ENCODE results near the gene PRSS50. TPM values are rescaled to one million over a fixed set of nuclear protein-coding genes. Genes with fewer than 3 reads are reported as not detected.

PRSS50 gene
- total RNA-seq, 1 donor from 2014 or later: 0.78 TPM

DNA sequence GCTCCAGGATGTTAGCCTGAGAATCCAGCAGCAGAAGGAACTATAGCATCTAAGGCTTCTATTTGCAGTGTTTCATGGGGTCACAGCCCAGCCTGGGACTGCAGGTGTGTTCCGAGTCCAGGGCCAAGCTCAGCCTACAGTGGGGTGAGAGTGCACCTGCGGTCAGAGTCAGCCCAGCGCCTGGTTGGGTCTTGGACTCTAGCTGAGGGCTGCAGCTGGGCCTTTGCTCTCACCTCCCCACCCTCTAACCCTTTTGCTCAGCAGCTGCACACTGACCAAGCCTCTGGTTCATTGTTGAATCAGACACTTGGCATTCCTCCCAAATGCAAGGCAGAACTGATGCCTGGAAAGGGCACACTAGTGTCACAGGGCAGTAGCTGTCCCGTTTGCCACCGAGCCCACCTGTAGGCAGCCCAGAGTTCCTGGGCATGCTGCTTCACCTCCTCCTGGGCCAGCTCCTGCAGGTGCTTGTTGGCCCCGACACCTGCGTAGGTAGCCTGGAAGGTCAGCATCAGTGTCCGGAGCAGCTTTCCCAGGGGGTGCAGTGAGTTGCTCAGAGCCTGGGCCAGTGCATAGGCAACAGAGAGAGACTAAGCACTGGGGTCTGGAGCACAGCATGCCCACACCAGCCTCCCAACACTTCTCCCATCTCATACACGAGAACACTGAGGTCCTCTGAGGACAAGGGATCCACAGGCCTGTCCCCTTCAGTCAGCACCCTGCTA, 41.7 kb downstream of the PRSS50 start:
- peak; percentile 69 for DNase-seq (ENCODE audit: low spot score)

DNA sequence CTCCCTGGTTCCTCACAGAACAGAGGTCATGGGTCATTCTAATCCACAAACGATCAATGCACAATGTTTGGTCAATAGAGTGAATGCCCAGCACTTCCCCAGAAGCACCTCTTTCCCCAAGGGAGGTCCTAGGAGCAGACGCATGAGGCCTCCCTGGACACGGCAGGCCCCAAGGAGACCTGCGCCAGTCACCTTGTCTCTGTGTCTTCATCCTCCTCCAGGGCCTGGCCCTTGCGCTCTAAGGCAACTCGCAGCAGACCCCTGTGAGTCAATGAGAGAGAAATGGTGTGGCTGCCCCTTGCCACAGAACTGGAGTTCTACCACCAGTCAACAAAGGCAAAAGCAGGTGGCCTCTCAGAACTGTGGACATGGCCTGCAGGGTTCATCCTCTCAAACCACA, 42.2 kb downstream of the PRSS50 start:
- peak; percentile 66 for DNase-seq (ENCODE audit: low spot score)
- intact Hi-C loops (cut with DNase I): no loop called here

More for the DNA sequence above, 41.7 kb downstream of the PRSS50 start:
- intact Hi-C loops (cut with DNase I): no loop called here

DNA sequence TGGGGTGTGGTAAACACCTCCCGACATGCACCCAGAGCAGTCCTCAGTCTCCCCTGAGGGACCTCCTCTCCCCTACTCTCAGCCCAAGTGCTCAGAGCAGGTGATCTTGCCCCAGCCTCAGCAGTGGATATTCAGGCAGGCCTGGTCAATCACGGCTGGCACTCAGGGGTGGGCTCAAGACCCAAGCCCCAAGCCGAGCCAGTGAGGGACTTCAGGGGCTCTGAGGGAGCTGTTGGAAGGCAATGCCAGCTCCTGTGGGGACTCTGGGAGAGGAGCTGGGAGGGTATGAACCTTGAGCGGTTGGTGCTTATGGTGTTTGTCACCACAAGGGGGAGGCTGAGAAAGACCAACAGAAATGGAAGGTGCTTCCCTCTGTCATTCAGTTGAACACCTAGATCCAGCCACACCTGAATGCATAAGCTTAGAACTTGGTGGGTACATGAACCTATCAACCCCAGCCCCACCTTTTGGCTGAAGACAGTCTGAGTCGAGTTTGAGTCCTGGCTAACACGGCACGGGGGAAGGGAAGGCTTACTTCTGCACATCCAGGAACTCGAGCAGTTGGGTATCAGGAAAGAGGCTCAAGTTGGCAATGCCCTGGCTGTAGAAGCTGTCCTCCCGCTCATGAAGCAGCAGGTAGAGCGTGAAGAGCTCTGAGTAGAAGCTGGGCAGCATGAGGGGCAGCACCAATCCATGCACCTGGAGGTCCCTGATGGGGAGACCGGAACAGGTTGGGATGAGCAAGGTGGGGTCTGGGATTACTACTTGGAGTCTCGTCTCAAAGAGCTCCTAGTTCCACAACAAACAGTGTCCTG, 43.4 kb downstream of the PRSS50 start:
- peak; percentile 20 for DNase-seq (ENCODE audit: low spot score)
- intact Hi-C loops (cut with DNase I): no loop called here

GRCh38 chr3:46673151-46674030, 44.3 kb downstream of the PRSS50 start:
- peak; percentile 63 for DNase-seq (ENCODE audit: low spot score)
- intact Hi-C loops (cut with DNase I): no loop called here

GRCh38 chr3:46672349-46672695, 45.3 kb downstream of the PRSS50 start:
- DNase-seq (ENCODE audit: low spot score): peak; percentile 60
- intact Hi-C loops (cut with DNase I): no loop called here

- intact Hi-C loops (cut with DNase I): no loop called here
These were observed 45.9 kb downstream of the PRSS50 start for GRCh38 chr3:46671541-46672348.

GRCh38 chr3:46670891-46671427, 46.7 kb downstream of the PRSS50 start:
- intact Hi-C loops (cut with DNase I): no loop called here
- DNase-seq (ENCODE audit: low spot score): peak; percentile 66

More at GRCh38 chr3:46671541-46672348, 45.9 kb downstream of the PRSS50 start:
- DNase-seq (ENCODE audit: low spot score): peak; percentile 69

DNA sequence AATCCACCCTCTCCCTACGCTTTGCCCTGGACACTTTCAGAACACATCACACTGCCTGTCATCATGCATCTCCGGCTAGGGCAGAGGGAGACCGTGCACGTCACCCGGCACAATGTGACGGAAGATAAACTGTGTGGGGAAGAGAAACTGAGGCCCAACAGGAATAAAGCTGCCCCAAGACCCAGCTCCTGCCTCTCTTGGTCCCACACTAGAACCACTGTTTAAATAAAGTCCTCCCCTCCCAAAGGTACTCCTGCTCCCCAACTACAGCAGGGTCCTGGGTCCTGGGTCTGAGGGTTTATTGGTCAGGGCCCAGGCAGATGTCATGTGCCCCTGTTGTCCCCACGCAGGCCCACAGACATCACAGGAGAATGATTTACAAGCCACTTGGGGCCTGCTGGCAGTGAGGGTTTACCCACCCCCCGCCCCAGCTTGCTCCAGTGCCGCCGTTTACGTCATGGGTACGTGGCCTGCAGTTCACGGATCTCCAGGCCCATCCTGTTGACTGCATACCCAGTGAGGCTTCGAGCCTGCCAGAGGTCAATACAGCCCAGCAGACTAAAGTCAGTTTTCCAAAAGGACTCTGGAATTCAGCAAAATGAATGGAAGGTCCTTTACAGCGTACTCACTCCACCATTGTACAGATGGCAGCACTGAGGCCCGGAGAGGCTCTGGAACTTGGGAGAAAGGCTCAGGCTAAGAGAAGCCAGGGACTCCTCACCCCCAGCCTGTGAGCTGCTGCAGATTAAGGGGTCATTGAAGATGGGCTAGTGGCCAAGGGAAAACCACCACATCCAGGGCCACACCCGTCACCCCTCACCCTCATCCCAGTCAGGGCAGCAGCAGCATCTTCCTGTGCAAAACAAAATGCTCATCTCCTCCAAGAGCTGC, 47.4 kb downstream of the PRSS50 start:
- intact Hi-C loops (cut with DNase I): no loop called here
- peak; percentile 61 for DNase-seq (ENCODE audit: low spot score)

DNA sequence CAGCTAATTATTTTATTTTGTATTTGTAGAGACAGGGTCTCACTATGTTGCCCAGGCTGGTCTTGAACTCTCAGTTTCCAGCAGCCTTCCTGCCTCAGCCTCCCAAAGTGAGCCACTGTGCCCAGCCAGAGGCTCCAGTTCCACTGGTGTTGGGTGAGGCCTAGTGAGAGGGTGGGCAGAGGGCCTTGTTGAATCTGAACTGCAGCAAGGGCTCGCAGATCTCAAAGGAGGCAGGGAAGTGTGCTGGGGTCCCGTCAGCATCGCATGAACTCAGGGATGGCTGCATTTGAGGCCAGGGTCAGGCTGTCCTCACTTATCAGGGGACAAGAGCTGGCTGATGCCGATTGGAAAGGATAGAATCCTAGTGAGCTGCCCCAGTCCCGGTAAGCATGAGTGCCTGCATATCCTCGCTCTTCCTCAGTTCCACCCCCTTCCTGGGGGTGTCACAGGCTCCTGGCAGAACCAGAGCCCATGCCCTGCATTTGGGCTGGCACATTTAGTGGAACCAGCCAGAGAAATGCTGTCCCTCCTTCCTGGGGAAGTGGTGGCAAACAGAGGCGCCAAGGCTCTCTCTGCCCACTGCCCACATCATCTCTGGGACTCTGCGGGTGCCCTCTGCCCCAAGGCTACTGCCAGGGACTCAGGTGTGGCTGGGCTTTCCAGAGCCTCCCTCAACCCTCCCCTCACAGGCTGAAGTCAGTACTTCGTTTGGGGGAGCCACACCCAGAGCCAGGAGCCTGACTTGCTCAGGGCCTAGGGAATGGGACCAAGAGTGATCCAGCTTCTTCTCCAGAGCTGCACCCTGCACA, 48.3 kb downstream of the PRSS50 start:
- intact Hi-C loops (cut with DNase I): no loop called here
- DNase-seq (ENCODE audit: low spot score): peak; percentile 67

DNA sequence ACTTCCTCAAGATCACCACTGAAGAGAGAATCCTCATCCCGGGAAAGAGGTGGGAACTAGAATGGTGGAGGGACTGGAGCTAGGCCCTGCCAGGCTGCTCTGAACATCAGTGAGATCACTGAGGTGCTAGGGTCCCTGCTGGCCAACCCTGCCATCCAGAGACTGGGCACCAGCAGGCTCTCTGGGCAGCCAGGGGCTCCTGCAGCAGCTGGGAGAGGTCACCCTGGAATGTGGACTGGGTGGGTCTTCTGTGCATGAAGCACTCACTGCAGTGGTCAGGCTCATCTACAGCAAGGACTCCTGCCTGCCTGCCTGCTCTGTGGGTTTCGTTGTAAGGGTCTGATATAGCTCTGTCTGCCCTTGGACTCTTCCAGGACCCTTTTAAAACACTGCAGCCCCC, 49.1 kb downstream of the PRSS50 start:
- peak; percentile 43 for DNase-seq (ENCODE audit: low spot score)
- intact Hi-C loops (cut with DNase I): no loop called here

GRCh38 chr3:46668116-46668515, 49.6 kb downstream of the PRSS50 start:
- intact Hi-C loops (cut with DNase I): no loop called here
- peak; percentile 65 for DNase-seq (ENCODE audit: low spot score)

DNA sequence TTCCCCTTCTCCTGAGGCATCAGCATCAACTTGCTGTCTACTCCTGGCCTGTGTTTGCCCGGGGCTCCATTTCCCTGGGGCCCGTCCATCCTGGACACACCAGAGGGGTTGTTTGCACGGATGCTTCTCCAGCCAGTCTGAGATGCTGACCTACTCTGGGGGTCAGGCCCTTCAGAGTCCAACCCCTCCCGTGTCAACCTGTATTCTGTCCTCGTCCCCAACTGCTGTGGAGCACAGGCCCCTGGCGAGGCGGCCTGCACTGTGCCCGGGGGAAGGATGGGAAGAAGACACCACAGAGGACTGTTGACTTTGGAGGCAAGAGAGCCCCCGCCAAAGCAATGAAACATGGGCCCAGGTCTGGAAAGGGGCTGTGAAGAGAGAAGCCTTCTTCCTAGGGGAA, 50.0 kb downstream of the PRSS50 start:
- DNase-seq (ENCODE audit: low spot score): peak; percentile 67
- intact Hi-C loops (cut with DNase I): loop anchor here (2.0 kb wide), 1 partner anchor 27 kb away; no protein-coding TSS in a partner anchor

GRCh38 chr3:46667061-46667621, 50.5 kb downstream of the PRSS50 start:
- intact Hi-C loops (cut with DNase I): loop anchor here (2.0 kb wide), 1 partner anchor 28 kb away; no protein-coding TSS in a partner anchor
- peak; percentile 73 for DNase-seq (ENCODE audit: low spot score)

DNA sequence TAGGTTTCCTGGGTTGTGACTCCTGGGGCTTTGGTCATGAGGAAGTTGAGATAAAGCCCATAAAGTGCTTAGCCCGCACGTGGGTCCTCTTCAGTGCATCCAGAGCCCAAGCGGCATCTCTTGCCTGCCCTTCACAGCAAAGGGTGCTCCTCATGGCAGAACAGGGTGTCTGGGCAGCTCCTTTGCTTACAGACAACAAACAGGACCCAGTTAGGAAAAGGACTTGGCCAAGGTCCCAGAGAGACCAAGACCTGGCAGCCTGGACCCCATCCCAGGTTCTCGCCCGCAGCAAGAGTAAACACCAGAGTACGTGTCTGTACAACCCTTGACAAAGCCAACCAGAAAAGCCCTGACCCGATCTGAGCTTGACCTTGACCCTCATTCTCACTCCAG, 51.2 kb downstream of the PRSS50 start:
- intact Hi-C loops (cut with DNase I): loop anchor here (2.0 kb wide), 1 partner anchor 28 kb away; no protein-coding TSS in a partner anchor
- peak; percentile 79 for DNase-seq (ENCODE audit: low spot score)

DNA sequence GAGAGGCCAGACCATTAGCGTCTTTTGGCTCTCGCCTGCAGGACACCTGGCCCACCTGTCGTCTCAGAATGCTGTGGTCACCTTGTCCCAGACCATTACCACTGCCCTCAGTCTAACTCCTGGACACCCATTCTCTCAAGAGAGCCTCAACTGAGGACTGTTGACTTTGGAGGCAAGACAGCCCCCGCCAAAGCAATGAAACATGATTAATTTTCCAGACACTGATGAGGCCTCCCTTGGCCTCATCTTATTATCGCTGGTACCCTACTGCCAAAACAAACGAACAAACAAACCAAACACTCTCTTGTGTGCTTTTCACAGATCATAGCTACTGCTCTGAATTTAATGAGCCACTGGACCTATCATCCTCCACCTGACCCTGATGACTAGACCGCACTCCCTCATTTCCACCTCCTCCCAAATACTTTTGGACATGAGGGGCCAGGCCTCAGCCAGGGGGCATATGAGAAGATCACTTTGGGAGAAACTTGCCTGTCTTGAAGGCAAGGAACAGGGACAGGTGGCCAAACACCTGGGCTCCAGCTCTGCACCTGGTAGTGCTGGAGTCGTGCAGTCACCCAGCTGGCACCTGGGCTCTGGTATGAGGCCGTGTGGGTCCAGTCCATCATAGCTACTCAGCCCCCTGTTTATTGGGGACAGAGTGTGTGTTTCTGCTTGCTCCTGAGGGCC, 51.8 kb downstream of the PRSS50 start:
- intact Hi-C loops (cut with DNase I): loop anchor here (2.0 kb wide), 1 partner anchor 29 kb away; no protein-coding TSS in a partner anchor
- DNase-seq (ENCODE audit: low spot score): peak; percentile 63
